Uterus (tissue), 2 donors: ENCODE results near the gene TFCP2L1.

Source experiments
- POLR2A ChIP-seq, 2 donors: fragments of 450-650 bp; IDR thresholded peaks; one replicate each; pipeline ENCODE4 v1.6.1; 2016; ENCODE audit warnings: antibody characterized with exemption in 2 of 2, mild to moderate bottlenecking in 1 of 2, moderate library complexity in 1 of 2
- TF ChIP-seq, protein P1 (sequence below), 4 experiments: fragments of 200-600 bp in 2 of 4; fragments of 450-650 bp in 2 of 4; sonication (generic) in 2 of 4; IDR thresholded peaks; one replicate each; pipeline ENCODE4 v1.5.1; 2016 to 2019; ENCODE audit warnings: antibody characterized with exemption in 4 of 4, mild to moderate bottlenecking in 2 of 4, moderate library complexity in 1 of 4

DNA sequence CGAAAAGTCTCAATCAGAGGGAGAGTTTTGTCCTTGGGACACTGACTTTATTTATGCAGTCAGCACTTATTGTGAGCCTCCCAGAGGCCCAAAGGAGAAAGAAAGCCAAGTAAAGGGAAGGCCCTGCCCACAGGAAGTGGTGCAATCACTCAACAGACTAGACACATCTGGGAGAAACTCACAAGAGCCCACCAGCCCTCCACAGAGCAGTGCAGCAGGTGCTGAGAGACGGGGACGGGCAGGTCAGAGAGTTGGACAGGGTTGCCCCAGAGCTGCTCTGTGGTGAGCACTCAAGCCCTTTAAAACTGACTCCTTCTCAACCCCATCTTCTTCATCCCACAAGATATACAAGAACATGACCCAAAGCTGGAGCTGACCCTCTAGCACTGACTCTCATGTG, 96.0 kb downstream of the TFCP2L1 start:
- TF ChIP-seq, protein P1, sequence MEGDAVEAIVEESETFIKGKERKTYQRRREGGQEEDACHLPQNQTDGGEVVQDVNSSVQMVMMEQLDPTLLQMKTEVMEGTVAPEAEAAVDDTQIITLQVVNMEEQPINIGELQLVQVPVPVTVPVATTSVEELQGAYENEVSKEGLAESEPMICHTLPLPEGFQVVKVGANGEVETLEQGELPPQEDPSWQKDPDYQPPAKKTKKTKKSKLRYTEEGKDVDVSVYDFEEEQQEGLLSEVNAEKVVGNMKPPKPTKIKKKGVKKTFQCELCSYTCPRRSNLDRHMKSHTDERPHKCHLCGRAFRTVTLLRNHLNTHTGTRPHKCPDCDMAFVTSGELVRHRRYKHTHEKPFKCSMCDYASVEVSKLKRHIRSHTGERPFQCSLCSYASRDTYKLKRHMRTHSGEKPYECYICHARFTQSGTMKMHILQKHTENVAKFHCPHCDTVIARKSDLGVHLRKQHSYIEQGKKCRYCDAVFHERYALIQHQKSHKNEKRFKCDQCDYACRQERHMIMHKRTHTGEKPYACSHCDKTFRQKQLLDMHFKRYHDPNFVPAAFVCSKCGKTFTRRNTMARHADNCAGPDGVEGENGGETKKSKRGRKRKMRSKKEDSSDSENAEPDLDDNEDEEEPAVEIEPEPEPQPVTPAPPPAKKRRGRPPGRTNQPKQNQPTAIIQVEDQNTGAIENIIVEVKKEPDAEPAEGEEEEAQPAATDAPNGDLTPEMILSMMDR (IDR thresholded peaks at IDR 0.05), result no peak
- no peak for TF ChIP-seq POLR2A (IDR thresholded peaks at IDR 0.05)
